ENCODE measurements around the gene BCL11B.

Gene BCL11B

DNA sequence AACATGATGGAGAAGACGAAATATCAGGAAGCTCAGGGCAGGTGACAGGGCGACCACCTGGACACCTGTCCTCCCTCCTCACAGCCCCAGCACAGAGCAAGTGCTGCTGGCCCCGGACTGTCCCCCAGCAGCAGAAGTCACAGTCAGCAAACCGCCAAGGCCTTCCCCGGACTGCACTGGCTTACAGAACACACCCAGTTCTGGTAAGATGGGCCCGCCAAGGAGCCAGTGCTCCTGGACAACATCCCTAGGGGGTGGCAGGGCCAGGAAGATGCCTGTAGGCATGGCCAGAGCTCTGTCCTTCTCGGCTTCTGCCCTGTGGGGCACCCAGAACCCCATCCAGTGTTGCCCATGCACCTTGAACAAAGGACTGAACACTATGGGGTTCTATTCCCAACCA, 77.9 kb downstream of the BCL11B start:
- no peak overlapping the region for H3K27ac ChIP-seq (ENCODE audit: low read depth, low read length, poor library complexity, severe bottlenecking)
- no peaks in the 10 kb centered on the region for H3K9me2 ChIP-seq (ENCODE audit: low read depth, low read length)
- TF ChIP-seq EZH2 (IDR thresholded peaks at IDR 0.05; ENCODE audit: borderline replicate concordance, low read length), result no peak
- TF ChIP-seq, protein P1, sequence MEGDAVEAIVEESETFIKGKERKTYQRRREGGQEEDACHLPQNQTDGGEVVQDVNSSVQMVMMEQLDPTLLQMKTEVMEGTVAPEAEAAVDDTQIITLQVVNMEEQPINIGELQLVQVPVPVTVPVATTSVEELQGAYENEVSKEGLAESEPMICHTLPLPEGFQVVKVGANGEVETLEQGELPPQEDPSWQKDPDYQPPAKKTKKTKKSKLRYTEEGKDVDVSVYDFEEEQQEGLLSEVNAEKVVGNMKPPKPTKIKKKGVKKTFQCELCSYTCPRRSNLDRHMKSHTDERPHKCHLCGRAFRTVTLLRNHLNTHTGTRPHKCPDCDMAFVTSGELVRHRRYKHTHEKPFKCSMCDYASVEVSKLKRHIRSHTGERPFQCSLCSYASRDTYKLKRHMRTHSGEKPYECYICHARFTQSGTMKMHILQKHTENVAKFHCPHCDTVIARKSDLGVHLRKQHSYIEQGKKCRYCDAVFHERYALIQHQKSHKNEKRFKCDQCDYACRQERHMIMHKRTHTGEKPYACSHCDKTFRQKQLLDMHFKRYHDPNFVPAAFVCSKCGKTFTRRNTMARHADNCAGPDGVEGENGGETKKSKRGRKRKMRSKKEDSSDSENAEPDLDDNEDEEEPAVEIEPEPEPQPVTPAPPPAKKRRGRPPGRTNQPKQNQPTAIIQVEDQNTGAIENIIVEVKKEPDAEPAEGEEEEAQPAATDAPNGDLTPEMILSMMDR (IDR thresholded peaks at IDR 0.05; ENCODE audit: low read length), result no peak
- no peak overlapping the region for H2AFZ ChIP-seq (ENCODE audit: low read length)
- no peak overlapping the region for H3K9ac ChIP-seq (ENCODE audit: low read length)
- H3K79me2 ChIP-seq (ENCODE audit: insufficient read depth, low read length), result no peaks in the 10 kb centered on the region
- H3K9me3 ChIP-seq (ENCODE audit: low read length), result no peaks in the 10 kb centered on the region
- H3K4me1 ChIP-seq (ENCODE audit: insufficient read depth, low read length, severe bottlenecking), result no peaks in the 10 kb centered on the region
- H4K20me1 ChIP-seq (ENCODE audit: insufficient read depth, low read length), result no peaks in the 10 kb centered on the region
- no peak overlapping the region for H3K4me3 ChIP-seq (ENCODE audit: low read depth, low read length, poor library complexity, severe bottlenecking)
- no peak overlapping the region for H3K4me2 ChIP-seq (ENCODE audit: low read length)
- H3K27me3 ChIP-seq (ENCODE audit: insufficient read depth, low read length), result no peaks in the 10 kb centered on the region
- H3F3A ChIP-seq (ENCODE audit: insufficient read depth, low read length), result no peaks in the 10 kb centered on the region
- no peaks in the 10 kb centered on the region for H3K36me3 ChIP-seq (ENCODE audit: insufficient read depth, low read length)

DNA sequence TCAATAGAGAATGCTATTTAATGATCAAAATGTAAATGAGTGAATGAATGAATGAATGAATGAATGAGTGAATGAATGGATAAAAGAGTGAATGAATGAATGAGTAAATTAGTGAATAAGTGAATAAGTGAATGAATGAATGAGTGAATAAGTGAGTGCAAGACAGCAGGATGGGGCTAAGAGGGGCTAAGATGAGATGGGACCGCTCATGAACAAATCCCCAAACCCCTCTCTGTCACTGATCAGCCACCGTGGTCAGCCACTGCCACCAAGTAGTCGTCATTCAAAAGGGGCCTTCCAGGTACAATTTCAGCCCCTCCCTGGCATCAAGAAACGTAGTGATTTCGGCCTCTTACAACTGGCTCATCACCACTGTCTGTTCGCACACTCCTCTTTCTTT, 79.2 kb downstream of the BCL11B start:
- Histone ChIP-seq H3K27me3 (ENCODE audit: insufficient read depth, low read length) (no peaks in the 10 kb centered on the region), H4K20me1 (ENCODE audit: insufficient read depth, low read length) (no peaks in the 10 kb centered on the region), H3K4me3 (ENCODE audit: low read depth, low read length, poor library complexity, severe bottlenecking) (no peak overlapping the region), H3K27ac (ENCODE audit: low read depth, low read length, poor library complexity, severe bottlenecking) (no peak overlapping the region), H3K36me3 (ENCODE audit: insufficient read depth, low read length) (no peaks in the 10 kb centered on the region), H3K9me2 (ENCODE audit: low read depth, low read length) (no peaks in the 10 kb centered on the region), H2AFZ (ENCODE audit: low read length) (no peak overlapping the region), H3K9me3 (ENCODE audit: low read length) (no peaks in the 10 kb centered on the region), H3K79me2 (ENCODE audit: insufficient read depth, low read length) (no peaks in the 10 kb centered on the region), H3F3A (ENCODE audit: insufficient read depth, low read length) (no peaks in the 10 kb centered on the region), H3K9ac (ENCODE audit: low read length) (no peak overlapping the region), H3K4me1 (ENCODE audit: insufficient read depth, low read length, severe bottlenecking) (no peaks in the 10 kb centered on the region), H3K4me2 (ENCODE audit: low read length) (no peak overlapping the region)
- TF ChIP-seq EZH2 (IDR thresholded peaks at IDR 0.05; ENCODE audit: borderline replicate concordance, low read length), result no peak
- TF ChIP-seq, protein P1 (IDR thresholded peaks at IDR 0.05; ENCODE audit: low read length), result no peak

- H3F3A ChIP-seq (ENCODE audit: insufficient read depth, low read length), result no peaks in the 10 kb centered on the region
- no peak overlapping the region for H3K4me2 ChIP-seq (ENCODE audit: low read length)
- H3K4me1 ChIP-seq (ENCODE audit: insufficient read depth, low read length, severe bottlenecking), result no peaks in the 10 kb centered on the region
- H3K9ac ChIP-seq (ENCODE audit: low read length), result no peak overlapping the region
- H3K36me3 ChIP-seq (ENCODE audit: insufficient read depth, low read length), result no peaks in the 10 kb centered on the region
- H4K20me1 ChIP-seq (ENCODE audit: insufficient read depth, low read length), result no peaks in the 10 kb centered on the region
- H3K9me3 ChIP-seq (ENCODE audit: low read length), result no peaks in the 10 kb centered on the region
- H2AFZ ChIP-seq (ENCODE audit: low read length), result no peak overlapping the region
- H3K27me3 ChIP-seq (ENCODE audit: insufficient read depth, low read length), result no peaks in the 10 kb centered on the region
- no peaks in the 10 kb centered on the region for H3K9me2 ChIP-seq (ENCODE audit: low read depth, low read length)
- no peak overlapping the region for H3K27ac ChIP-seq (ENCODE audit: low read depth, low read length, poor library complexity, severe bottlenecking)
- no peak overlapping the region for H3K4me3 ChIP-seq (ENCODE audit: low read depth, low read length, poor library complexity, severe bottlenecking)
- H3K79me2 ChIP-seq (ENCODE audit: insufficient read depth, low read length), result no peaks in the 10 kb centered on the region
- no peak for TF ChIP-seq EZH2 (IDR thresholded peaks at IDR 0.05; ENCODE audit: borderline replicate concordance, low read length)
- TF ChIP-seq, protein P1 (IDR thresholded peaks at IDR 0.05; ENCODE audit: low read length), result no peak
Observed at GRCh38 chr14:99192028-99192621, 79.9 kb downstream of the BCL11B start.
